SKM-1 (cell line): ENCODE results near the gene ZBTB7A.

Experiments
- DNase-seq: peaks from one replicate; lab custom pipeline; 2025; ENCODE audit not compliant: unreplicated experiment; lab: John Stamatoyannopoulos, UW

Gene ZBTB7A

GRCh38 chr19:4066682-4067395 is at the start of gene ZBTB7A:
TSS of gene ZBTB7A (minus strand) at chr19:4066899. CDS start at chr19:4055232, 11,667 bp downstream.
- no peak for DNase-seq

GRCh38 chr19:4115818-4116385 is 49.2 kb upstream of the ZBTB7A start:
- DNase-seq = no peak

- no peak for DNase-seq
These were observed 48.5 kb upstream of the ZBTB7A start for GRCh38 chr19:4115050-4115817.

- DNase-seq = no peak
These were observed 47.5 kb upstream of the ZBTB7A start for GRCh38 chr19:4114181-4114580.

- no peak for DNase-seq
These were observed 46.8 kb upstream of the ZBTB7A start for GRCh38 chr19:4113398-4114088.

GRCh38 chr19:4112367-4112766 is 45.7 kb upstream of the ZBTB7A start:
- no peak for DNase-seq

GRCh38 chr19:4109626-4109945 is 42.9 kb upstream of the ZBTB7A start:
- no peak for DNase-seq

GRCh38 chr19:4108767-4109625 is 42.3 kb upstream of the ZBTB7A start:
- peak; percentile 76 for DNase-seq

- no peak for DNase-seq
These were observed 36.4 kb upstream of the ZBTB7A start for GRCh38 chr19:4103080-4103433.

GRCh38 chr19:4102339-4103079 is 35.8 kb upstream of the ZBTB7A start:
- DNase-seq = no peak

- no peak for DNase-seq
These were observed 34.7 kb upstream of the ZBTB7A start for GRCh38 chr19:4101496-4101770.

GRCh38 chr19:4100647-4101495 is 34.2 kb upstream of the ZBTB7A start:
- no peak for DNase-seq

GRCh38 chr19:4099041-4099764 is 32.5 kb upstream of the ZBTB7A start:
- no peak for DNase-seq

- DNase-seq = no peak
These were observed 31.8 kb upstream of the ZBTB7A start for GRCh38 chr19:4098493-4098892.

- no peak for DNase-seq
These were observed 30.8 kb upstream of the ZBTB7A start for GRCh38 chr19:4097501-4097900.

- no peak for DNase-seq
These were observed 29.6 kb upstream of the ZBTB7A start for GRCh38 chr19:4096049-4096892.

GRCh38 chr19:4095488-4095844 is 28.8 kb upstream of the ZBTB7A start:
- no peak for DNase-seq
